CD4-positive, alpha-beta T cell treated with Interleukin-12 subunit alpha and Interleukin-12 subunit beta, for 1 hour (primary cell): ENCODE data around the gene MET.

Experiments used
- DNase-seq: peaks from one replicate; pipeline ENCODE4 v3.0.0-alpha.2; 2020

MET gene

GRCh38 chr7:116786791-116787443 is 114.9 kb downstream of the MET start:
- peak; percentile 7 for DNase-seq

GRCh38 chr7:116787881-116788280 is 115.9 kb downstream of the MET start:
- no peak for DNase-seq

DNA sequence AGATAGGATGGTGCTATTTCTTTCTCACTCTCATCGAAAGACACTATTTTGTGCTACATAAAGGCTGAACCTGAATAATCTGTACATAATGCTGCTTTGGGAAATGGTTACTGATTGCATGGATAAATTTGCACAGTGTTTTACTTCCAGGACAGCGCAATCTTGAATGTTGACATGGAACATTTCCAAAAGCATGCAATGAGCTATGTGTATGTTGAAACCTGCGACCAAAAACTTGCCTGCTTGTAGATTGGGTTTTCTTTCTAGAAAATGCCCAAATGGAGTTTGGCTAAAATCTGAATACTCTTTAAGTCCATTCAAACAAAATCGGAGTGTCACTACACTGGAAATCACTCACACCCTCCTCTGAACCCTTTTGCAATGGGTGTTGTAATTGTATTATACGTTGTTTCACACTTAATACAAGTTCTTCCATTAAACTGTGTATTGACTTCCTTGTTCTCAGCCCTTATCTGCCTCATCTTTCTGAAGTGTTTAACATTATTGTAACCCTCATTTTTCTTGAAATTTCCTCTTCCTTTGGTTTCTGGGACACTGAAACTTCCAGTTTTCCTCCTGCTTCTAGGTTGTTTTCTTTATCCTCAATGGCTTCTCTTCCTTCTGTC is 116.7 kb downstream of the MET start:
- DNase-seq: no peak

GRCh38 chr7:116790025-116790424 is 118.0 kb downstream of the MET start:
- no peak for DNase-seq

- no peak for DNase-seq
Measured at GRCh38 chr7:116792813-116793212, 120.8 kb downstream of the MET start.

DNA sequence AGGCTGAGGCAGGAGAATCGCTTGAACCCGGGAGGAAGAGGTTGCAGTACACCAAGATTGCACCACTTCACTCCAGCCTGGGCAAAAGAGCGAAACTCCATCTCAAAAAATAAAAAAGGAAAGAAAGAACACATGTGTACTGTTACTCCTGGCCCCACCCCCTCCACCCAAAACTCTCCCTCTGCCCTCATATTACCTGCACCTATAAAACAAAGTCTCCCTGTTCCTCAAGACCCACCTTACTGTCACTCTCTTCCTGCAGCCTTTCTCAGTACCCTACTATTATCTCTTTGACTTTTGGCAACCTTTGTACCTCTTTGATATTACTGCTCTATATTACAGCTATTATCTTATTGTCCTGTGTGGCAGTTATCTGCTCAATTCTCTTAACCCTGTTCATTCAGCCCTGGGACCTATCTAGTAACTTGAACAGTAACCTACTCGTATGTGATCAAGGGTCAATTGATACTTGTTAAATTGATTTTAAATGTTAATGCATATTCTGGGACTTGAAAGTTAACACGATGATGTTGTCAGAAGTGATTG is 121.9 kb downstream of the MET start:
- no peak for DNase-seq

DNA sequence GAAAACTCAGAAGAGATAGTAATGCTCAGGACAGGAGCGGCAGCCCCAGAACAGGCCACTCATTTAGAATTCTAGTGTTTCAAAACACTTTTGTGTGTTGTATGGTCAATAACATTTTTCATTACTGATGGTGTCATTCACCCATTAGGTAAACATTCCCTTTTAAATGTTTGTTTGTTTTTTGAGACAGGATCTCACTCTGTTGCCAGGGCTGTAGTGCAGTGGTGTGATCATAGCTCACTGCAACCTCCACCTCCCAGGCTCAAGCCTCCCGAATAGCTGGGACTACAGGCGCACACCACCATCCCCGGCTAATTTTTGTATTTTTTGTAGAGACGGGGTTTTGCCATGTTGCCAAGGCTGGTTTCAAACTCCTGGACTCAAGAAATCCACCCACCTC is 124.5 kb downstream of the MET start:
- DNase-seq: no peak

DNA sequence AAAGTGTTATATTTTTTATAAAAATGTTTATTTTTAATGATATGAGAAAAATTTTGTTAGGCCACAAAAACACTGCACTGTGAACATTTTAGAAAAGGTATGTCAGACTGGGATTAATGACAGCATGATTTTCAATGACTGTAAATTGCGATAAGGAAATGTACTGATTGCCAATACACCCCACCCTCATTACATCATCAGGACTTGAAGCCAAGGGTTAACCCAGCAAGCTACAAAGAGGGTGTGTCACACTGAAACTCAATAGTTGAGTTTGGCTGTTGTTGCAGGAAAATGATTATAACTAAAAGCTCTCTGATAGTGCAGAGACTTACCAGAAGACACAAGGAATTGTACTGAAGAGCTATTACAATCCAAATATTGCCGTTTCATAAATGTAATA is 125.6 kb downstream of the MET start:
- DNase-seq: no peak

DNA sequence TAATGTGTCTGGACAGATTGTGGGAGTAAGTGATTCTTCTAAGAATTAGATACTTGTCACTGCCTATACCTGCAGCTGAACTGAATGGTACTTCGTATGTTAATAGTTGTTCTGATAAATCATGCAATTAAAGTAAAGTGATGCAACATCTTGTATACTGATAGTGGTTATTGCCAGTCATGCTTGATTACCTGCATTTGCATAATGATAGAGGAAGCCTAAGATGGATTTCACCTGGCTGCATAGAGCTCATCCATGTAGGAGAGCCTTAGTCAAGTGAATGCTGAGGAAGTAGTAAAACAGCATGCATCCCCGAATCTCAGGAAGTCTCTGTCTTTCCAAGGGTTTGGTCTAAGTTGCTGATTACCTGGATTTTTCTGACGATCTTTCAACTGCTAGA is 126.2 kb downstream of the MET start:
- DNase-seq: no peak

GRCh38 chr7:116799916-116800315 is 127.9 kb downstream of the MET start:
- DNase-seq: no peak

DNA sequence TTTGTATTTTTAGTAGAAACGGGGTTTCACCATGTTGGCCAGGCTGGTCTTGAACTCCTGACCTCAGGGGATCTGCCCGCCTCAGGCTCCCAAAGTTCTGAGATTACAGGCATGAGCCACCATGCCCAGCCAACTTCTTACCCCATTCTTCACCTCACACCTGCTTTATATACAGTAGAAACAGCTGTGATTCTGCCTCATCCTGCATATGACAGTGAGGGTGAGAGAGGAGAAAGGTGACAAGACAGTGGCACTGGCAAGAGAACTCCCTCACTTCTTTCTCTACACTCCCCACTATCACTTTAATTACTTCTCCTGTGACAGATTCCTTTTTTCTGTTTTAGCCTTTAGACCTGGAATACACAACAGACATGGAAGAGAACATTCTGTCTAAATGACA is 128.6 kb downstream of the MET start:
- no peak for DNase-seq

DNA sequence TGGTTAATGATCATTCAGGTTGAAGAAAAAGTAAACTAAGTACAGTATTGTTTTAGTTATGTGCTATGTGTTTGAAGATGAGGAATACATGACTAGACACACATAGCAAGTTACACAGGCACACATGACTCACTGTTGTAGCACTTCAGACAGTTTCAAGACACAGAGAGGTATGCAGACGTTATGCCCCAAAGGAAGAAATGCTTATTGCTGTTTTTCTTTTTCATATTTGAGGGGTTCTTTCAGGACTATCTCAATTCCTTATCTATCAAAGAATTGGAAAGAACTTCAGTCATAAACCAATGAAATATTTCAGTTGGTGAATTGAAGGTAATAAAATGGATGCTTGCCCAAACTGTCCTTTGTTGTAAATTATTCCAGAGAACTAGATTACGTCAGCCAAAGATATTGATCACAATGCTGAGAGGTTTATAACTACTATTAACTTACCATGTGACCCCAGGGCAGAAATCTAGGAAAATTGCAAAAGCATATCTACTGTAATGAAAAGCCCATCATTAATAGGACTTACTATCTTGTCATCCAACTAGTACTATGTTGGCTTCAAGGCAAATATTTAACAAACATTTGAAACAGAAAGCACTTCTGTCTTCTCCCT is 129.2 kb downstream of the MET start:
- no peak for DNase-seq

GRCh38 chr7:116802144-116802745 is 130.2 kb downstream of the MET start:
- DNase-seq: no peak

- peak; percentile 3 for DNase-seq
Measured at GRCh38 chr7:116802746-116803152, 130.8 kb downstream of the MET start.

- no peak for DNase-seq
Measured at GRCh38 chr7:116804471-116804870, 132.5 kb downstream of the MET start.

DNA sequence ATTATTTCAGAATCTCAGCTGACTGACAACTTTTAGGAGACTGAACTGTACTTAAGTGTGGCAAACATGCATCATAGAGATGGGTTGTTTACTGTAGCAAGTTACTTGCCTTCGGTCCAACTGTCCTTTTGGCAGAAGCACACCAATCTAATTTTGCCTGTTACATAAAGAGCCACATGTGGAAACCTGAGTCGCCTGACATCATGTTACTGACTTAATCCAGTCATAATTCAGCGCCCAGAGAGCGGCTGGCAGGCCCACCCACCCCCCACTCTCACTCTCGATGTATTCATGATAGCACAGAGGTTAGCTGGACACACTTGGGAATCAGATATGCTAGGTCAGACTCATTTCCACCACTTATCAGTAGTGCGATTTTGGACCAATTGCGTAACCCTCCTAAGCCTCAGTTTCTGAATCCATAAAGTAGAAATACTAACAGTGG is 133.1 kb downstream of the MET start:
- no peak for DNase-seq

DNA sequence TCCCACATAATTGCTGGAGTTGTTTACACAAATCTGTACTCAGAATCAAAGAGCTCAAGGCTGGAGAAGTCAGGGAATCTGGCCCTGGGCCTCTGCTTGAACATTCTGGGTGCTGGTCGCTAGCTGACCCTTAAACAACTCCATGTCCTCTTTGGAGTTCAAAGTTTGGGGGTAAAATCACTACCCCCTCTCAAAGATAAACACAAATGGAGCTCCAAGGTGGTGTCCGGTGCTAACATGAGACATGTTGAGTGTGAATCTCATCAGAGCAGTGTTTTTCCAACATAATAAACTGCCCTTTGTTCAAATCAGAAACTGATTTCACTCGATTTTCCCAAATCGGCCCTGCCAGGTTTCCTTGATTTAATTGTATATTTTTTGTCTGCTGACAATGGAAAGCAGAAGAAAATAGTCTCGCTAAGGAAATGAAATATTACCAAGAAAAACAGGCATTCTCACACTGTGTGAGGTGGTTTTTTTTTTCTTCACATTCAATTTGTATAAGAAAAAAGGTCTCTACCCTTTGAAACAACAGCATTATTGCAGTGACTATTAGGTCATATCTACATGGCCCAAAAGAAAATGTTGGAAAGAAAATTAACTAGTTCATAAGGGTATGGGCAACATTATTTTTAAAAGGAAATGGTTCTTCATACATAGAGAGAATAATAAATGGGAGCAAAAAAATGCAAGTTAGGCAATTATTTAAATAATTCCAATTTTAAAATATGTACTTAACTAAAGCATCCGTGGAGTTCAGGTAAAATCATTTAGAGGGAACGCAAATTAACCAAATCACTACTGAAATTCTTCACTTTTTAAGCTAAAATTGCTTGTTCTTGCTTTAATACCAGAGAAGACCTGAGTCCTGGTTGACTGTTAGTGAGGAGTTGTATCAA is 134.3 kb downstream of the MET start:
- DNase-seq: no peak

DNA sequence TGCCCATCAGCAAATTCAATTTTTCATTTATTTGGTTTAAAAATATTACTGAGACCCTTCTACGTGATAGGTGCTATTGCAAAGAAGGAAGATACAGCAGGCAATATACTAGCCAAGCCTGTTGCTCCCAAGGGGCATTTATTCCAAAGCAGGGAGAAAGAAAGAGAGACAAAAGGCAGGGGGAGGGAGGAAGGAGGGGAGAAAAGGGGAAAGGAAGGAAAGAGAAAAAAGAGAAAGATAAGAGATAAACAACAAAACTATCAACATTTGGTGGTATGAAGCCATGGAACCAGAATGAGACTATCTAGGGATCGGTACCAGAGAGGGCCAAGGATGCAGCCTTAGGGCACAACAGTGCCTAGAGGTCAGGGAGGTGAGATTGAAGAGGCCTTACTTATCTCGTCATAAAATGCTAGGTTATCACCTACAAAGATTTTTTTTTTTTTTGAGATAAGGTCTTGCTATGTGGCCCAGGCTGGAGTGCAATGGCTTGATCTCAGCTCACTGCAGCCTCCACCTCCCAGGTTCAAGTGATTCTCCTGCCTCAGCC is 135.1 kb downstream of the MET start:
- no peak for DNase-seq

- DNase-seq: peak; percentile 43
Measured at GRCh38 chr7:116809636-116810266, 137.8 kb downstream of the MET start.

GRCh38 chr7:116810267-116811116 is 138.5 kb downstream of the MET start:
- DNase-seq: no peak

- DNase-seq: no peak
Measured at GRCh38 chr7:116811768-116812167, 139.8 kb downstream of the MET start.
